Measurements from ENCODE around the gene SENP3. TPM values are rescaled to one million over a fixed set of nuclear protein-coding genes. Genes with fewer than 3 reads are reported as not detected.

SENP3 gene
- 78.2 and 91.8 TPM in 2 replicates for total RNA-seq

DNA sequence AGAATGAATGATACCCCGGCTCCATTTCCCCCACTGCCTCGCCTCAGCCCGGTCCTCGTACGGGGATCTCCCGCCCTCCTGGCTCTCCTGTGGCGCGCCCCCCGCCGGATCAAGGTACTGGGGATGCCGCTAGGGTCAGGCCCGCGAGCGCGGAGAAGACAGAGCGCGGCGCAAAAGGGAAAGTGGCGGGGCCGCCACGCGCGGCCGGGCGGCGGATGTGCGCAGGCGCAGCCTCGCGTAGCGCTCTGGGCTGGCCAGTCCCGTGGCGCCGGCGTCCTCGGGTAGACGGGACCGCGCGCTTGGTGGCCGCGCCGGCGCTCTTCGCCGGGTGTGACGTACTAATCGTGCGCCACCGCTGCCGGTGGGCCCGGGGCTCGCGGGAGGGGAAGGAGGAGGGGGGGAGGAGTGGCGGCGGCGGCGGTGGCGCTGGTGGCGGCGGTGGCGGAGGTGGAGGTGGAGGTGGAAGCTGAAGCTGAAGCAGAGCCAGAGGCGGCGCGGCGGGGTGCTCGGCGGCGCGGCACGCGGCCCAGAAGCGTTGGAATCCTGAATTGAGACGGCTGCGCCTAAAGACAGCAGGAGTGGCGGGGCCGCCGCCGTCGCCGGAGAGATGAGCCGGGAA, at the start of gene SENP3:
Gene SENP3 (plus strand): TSS at position 331 of the 619 bp plus-strand sequence. CDS start 1,158 bp downstream, outside the sequence.

GRCh38 chr17:7548585-7549400, 12.9 kb upstream of the SENP3 start, which contains the start of gene TNFSF12:
TNFSF12 (plus strand) TSS chr17:7549058; CDS start chr17:7549154, 96 bp downstream.

GRCh38 chr17:7558544-7559319, 3.0 kb upstream of the SENP3 start, which contains the start of gene TNFSF13:
TNFSF13 (plus strand) TSS chr17:7558750; CDS start chr17:7559040, 290 bp downstream.

DNA sequence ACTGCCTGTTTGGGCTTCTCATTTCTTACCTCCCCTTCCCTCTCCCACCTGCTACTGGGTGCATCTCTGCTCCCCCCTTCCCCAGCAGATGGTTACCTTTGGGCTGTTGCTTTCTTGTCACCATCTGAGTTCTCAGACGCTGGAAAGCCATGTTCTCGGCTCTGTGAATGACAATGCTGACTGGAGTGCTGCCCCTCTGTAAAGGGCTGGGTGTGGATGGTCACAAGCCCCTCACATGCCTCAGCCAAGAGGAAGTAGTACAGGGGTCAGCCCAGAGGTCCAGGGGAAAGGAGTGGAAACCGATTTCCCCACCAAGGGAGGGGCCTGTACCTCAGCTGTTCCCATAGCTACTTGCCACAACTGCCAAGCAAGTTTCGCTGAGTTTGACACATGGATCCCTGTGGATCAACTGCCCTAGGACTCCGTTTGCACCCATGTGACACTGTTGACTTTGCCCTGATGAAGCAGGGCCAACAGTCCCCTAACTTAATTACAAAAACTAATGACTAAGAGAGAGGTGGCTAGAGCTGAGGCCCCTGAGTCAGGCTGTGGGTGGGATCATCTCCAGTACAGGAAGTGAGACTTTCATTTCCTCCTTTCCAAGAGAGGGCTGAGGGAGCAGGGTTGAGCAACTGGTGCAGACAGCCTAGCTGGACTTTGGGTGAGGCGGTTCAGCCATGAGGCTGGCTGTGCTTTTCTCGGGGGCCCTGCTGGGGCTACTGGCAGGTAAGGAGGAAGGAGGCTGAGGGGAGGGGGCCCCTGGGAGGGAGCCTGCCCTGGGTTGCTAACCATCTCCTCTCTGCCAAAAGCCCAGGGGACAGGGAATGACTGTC, 17.5 kb downstream of the SENP3 start, which contains the start of gene CD68:
Gene CD68 (plus strand): TSS at position 638 of the 833 bp plus-strand sequence. CDS start 40 bp downstream, at position 678.

GRCh38 chr17:7583253-7584109, 21.8 kb downstream of the SENP3 start, which contains the start of gene MPDU1:
MPDU1 (plus strand) TSS chr17:7583852; CDS start chr17:7583863, 11 bp downstream.

GRCh38 chr17:7589891-7590691, 28.4 kb downstream of the SENP3 start, which contains the start of gene SOX15:
SOX15 (minus strand) TSS chr17:7590094; CDS start chr17:7589676, 418 bp downstream.

GRCh38 chr17:7614425-7615264, 52.9 kb downstream of the SENP3 start, which contains the start of gene FXR2:
FXR2 (minus strand) TSS chr17:7614897; CDS start chr17:7614532, 365 bp downstream.

Small RNAs within 50 kb of the gene (small RNA-seq; reads per million reads assigned to genes)
- gene CD68 (not detected), gene RF00019 (not detected), gene SNORA48 (not detected), gene SNORD10 (not detected)

Other genes starting within 250 kb of the SENP3 start
- 43.1 and 48.1 TPM in 2 replicates for gene GPS2, start 246.6 kb upstream of the SENP3 start, total RNA-seq
- gene NEURL4, start 232.6 kb upstream of the SENP3 start, total RNA-seq: 17.0 and 21.3 TPM in 2 replicates
- not detected in 2 replicates for gene ACAP1, start 225.4 kb upstream of the SENP3 start, total RNA-seq
- gene KCTD11, start 209.8 kb upstream of the SENP3 start, total RNA-seq: 2.6 and 3.6 TPM in 2 replicates
- not detected in 2 replicates for gene TMEM95, start 206.8 kb upstream of the SENP3 start, total RNA-seq
- gene TNK1, start 180.8 kb upstream of the SENP3 start, total RNA-seq: 0.38 and 0.65 TPM in 2 replicates
- 27.0 and 36.3 TPM in 2 replicates for gene PLSCR3, start 167.4 kb upstream of the SENP3 start, total RNA-seq
- gene TMEM256, start 157.8 kb upstream of the SENP3 start, total RNA-seq: 41.6 and 153 TPM in 2 replicates
- 4.6 and 5.2 TPM in 2 replicates for gene NLGN2, start 154.1 kb upstream of the SENP3 start, total RNA-seq
- not detected in 2 replicates for gene SPEM1, start 141.6 kb upstream of the SENP3 start, total RNA-seq
- not detected in 2 replicates for gene SPEM2, start 136.3 kb upstream of the SENP3 start, total RNA-seq
- not detected in 2 replicates for gene SPEM3, start 133.1 kb upstream of the SENP3 start, total RNA-seq
- 13.1 and 13.6 TPM in 2 replicates for gene TMEM102, start 126.5 kb upstream of the SENP3 start, total RNA-seq
- gene FGF11, start 122.4 kb upstream of the SENP3 start, total RNA-seq: 0.38 and 0.65 TPM in 2 replicates
- 5.5 and 5.9 TPM in 2 replicates for gene CHRNB1, start 116.9 kb upstream of the SENP3 start, total RNA-seq
- gene ZBTB4, start 82.3 kb upstream of the SENP3 start, total RNA-seq: 26.4 and 32.3 TPM in 2 replicates
- gene SLC35G6, start 80.5 kb upstream of the SENP3 start, total RNA-seq: not detected in 2 replicates
- gene POLR2A, start 77.6 kb upstream of the SENP3 start, total RNA-seq: 128 and 163 TPM in 2 replicates
- gene TNFSF12, start 12.9 kb upstream of the SENP3 start, total RNA-seq: 16.7 and 20.2 TPM in 2 replicates
- gene TNFSF13, start 3.2 kb upstream of the SENP3 start, total RNA-seq: 1.3 and 2.5 TPM in 2 replicates
- gene CD68, start 17.7 kb downstream of the SENP3 start, total RNA-seq: 5.5 and 7.5 TPM in 2 replicates
- 139 and 210 TPM in 2 replicates for gene MPDU1, start 21.9 kb downstream of the SENP3 start, total RNA-seq
- 0.33 TPM in 1 of 2 replicates, not detected in the other for gene SOX15, start 28.2 kb downstream of the SENP3 start, total RNA-seq
- 35.9 and 44.5 TPM in 2 replicates for gene FXR2, start 53.0 kb downstream of the SENP3 start, total RNA-seq
- gene SAT2, start 65.9 kb downstream of the SENP3 start, total RNA-seq: 18.3 and 25.2 TPM in 2 replicates
- 0.19 TPM in 1 of 2 replicates, not detected in the other for gene SHBG, start 68.2 kb downstream of the SENP3 start, total RNA-seq
- gene ATP1B2, start 89.0 kb downstream of the SENP3 start, total RNA-seq: not detected in 2 replicates
- 144 and 156 TPM in 2 replicates for gene TP53, start 125.6 kb downstream of the SENP3 start, total RNA-seq
- gene WRAP53, start 126.6 kb downstream of the SENP3 start, total RNA-seq: 11.8 and 13.5 TPM in 2 replicates
- gene EFNB3, start 143.3 kb downstream of the SENP3 start, total RNA-seq: 1.1 and 1.6 TPM in 2 replicates
- gene DNAH2, start 155.8 kb downstream of the SENP3 start, total RNA-seq: under 0.01 and 0.10 TPM in 2 replicates